ENCODE results near the gene TANGO6. TPM values are rescaled to one million over a fixed set of nuclear protein-coding genes. Genes with fewer than 3 reads are reported as not detected.

The TANGO6 gene
- total and polyA plus RNA-seq, 2 of the 8 experiments (the other 6 are each of a cell fraction or from before 2014, with no cell fraction given), result 5.0 to 19.5 TPM

- no peak for TF ChIP-seq FOSL1 (IDR thresholded peaks at IDR 0.05; ENCODE audit: insufficient read depth, low read depth, low read length)
- TF ChIP-seq HDAC2 (IDR thresholded peaks at IDR 0.05; ENCODE audit: borderline replicate concordance in 1 of 2, low read depth in 2 of 2, low read length in 2 of 2), result no peak
- no peak for TF ChIP-seq BCL11A (IDR thresholded peaks at IDR 0.05; ENCODE audit: low read depth in 2 of 2, low read length in 2 of 2)
- no peak for TF ChIP-seq BACH1 (IDR thresholded peaks at IDR 0.05; ENCODE audit: low read length)
- no peak for TF ChIP-seq SIX5 (IDR thresholded peaks at IDR 0.05; ENCODE audit: low read depth, low read length)
Observed at GRCh38 chr16:68992521-68992920, 149.2 kb downstream of the TANGO6 start (continued).
